Spleen (tissue), 11 donors: ENCODE results near the gene TAOK1. TPM values are rescaled to one million over a fixed set of nuclear protein-coding genes. Genes with fewer than 3 reads are reported as not detected.

Source experiments
- DNase-seq: peaks from one replicate; pipeline ENCODE4 v3.0.0-alpha.2; 2020
- H3K27ac ChIP-seq, 8 donors: fragments of 200-600 bp; sonication (generic) in 7 of 8; 1 replicate in 4 of 8; 2 replicates in 4 of 8; pipeline versions ENCODE4 v1.5.0 to v1.8.0; 2016 to 2021; ENCODE audit warnings: inconsistent platforms in 4 of 8, mild to moderate bottlenecking in 4 of 8, moderate library complexity in 1 of 8
- H3K27me3 ChIP-seq, 7 donors: fragments of 200-600 bp; sonication (generic) in 6 of 7; replicated peaks in 1 of 7; 1 replicate in 4 of 7; 2 replicates in 3 of 7; pipeline versions ENCODE4 v1.5.0 to v1.8.0; 2016 to 2021; ENCODE audit warnings: inconsistent platforms in 3 of 7, mild to moderate bottlenecking in 1 of 7
- H3K36me3 ChIP-seq, 6 donors: fragments of 200-600 bp; sonication (generic) in 5 of 6; 1 replicate in 4 of 6; 2 replicates in 2 of 6; pipeline versions ENCODE4 v1.5.0 to v1.8.0; 2016 to 2021; ENCODE audit warnings: inconsistent platforms in 2 of 6
- H3K4me1 ChIP-seq, 6 donors: fragments of 200-600 bp; sonication (generic) in 5 of 6; 1 replicate in 3 of 6; 2 replicates in 3 of 6; pipeline versions ENCODE4 v1.5.0 to v1.8.0; 2016 to 2021; ENCODE audit warnings: inconsistent platforms in 3 of 6
- H3K4me3 ChIP-seq, 8 donors: fragments of 200-600 bp; sonication (generic) in 7 of 8; 1 replicate in 4 of 8; 2 replicates in 4 of 8; pipeline versions ENCODE4 v1.5.0 to v1.8.0; 2016 to 2021; ENCODE audit warnings: inconsistent platforms in 4 of 8, mild to moderate bottlenecking in 4 of 8, moderate library complexity in 2 of 8
- H3K9me3 ChIP-seq, 8 donors: fragments of 200-600 bp; sonication (generic) in 7 of 8; 1 replicate in 4 of 8; 2 replicates in 4 of 8; pipeline versions ENCODE4 v1.5.0 to v1.8.0; 2016 to 2021; ENCODE audit warnings: inconsistent platforms in 4 of 8
- CTCF ChIP-seq, 11 experiments: fragments of 200-600 bp in 7 of 11; fragments of 450-650 bp in 4 of 11; sonication (generic) in 4 of 11; IDR thresholded peaks in 8 of 11; conservative IDR thresholded peaks in 3 of 11; 1 replicate in 7 of 11; 2 replicates in 4 of 11; pipeline versions ENCODE4 v1.4.0 to v1.8.0; 2016 to 2021; ENCODE audit warnings: antibody characterized with exemption in 11 of 11, inconsistent platforms in 4 of 11, mild to moderate bottlenecking in 1 of 11
- POLR2A ChIP-seq, 3 donors: fragments of 450-650 bp; IDR thresholded peaks; one replicate each; pipeline ENCODE4 v1.5.1; 2017; ENCODE audit warnings: antibody characterized with exemption in 3 of 3, mild to moderate bottlenecking in 1 of 3
- POLR2AphosphoS5 ChIP-seq, 3 donors: sonication (generic); formaldehyde crosslinking; IDR thresholded peaks; one replicate each; pipeline ENCODE4 v1.5.1; 2017; ENCODE audit warnings: antibody characterized with exemption in 3 of 3
- WGBS, 5 donors: extraction: QIAGEN DNeasy Blood & Tissue Kit in 3 of 5; methylation state at CpG; one replicate each; pipeline versions ENCODE4 v1.1.5 to v1.1.7; 2013 to 2018; 5-methylcytosine and 5-hydroxymethylcytosine counted together
- intact Hi-C: fragments of 100-400 bp; cut with DNase I; formaldehyde crosslinking; loops from one replicate; pipeline ENCODE4 v1.15.0; 2023; ENCODE audit warnings: low total_unique reads
- polyA plus RNA-seq, 3 donors: library from polyadenylated mRNA; stranded (reverse); fragments of 200-250 nt; gene quantifications; one replicate each; pipeline ENCODE4 v1.2.1, GENCODE V29; 2013
- total RNA-seq, 7 donors: library from RNA; depleted of rRNA in 3 of 7; stranded (reverse); fragments of >200 nt in 3 of 7; fragmentation: NEBNext Ultra II Directional in 4 of 7; extraction: Animal tissue kit (Norgen Biotek cat#: 25700) in 4 of 7; gene quantifications; one replicate each; pipeline versions ENCODE4 v1.1.0 to v1.2.1, GENCODE V29; 2016 to 2021
- donor health status: healthy with polysubstance abuse.
- donor health status: DM: no; HTN: no; CAD: no; lungs with moderate emphysema.
- donor health status: DM: no; HTN: no; CAD: no.
- donor health status: Bipolar disorder and iron deficiency.
- donor health status: healthy.
- donor health status: DM: no; HTN: no; CAD: no.
- donor health status: DM: yes; HTN: yes; CAD: no.

TAOK1 gene
- total and polyA plus RNA-seq, 10 donors: 5.1 to 88.5 (median 56.9) TPM

GRCh38 chr17:29533976-29534375 lies 143.8 kb downstream of the TAOK1 start:
- no peak for TF ChIP-seq POLR2AphosphoS5 (IDR thresholded peaks at IDR 0.05)
- Histone ChIP-seq H3K36me3 (peaks cover 0 to 99% (median 54%) of the 10 kb centered on the region in 6 donors), H3K4me1 (no peaks in the 10 kb centered on the region), H3K9me3 (no peaks in the 10 kb centered on the region), H3K4me3 (no peak overlapping the region), H3K27me3 (no peaks in the 10 kb centered on the region), H3K27ac (no peak overlapping the region)
- intact Hi-C loops: no loop called here
- DNase-seq: no peak
- 90 to 95% (median 92%) methylated on average over 8 of the region's 8 CpGs for WGBS, 5 donors

- TF ChIP-seq POLR2A (IDR thresholded peaks at IDR 0.05): no peak
- no peak for TF ChIP-seq CTCF (IDR thresholded peaks at IDR 0.05 in 8 of 11, conservative IDR thresholded peaks at IDR 0.05 in 3 of 11)
- no peak for TF ChIP-seq POLR2AphosphoS5 (IDR thresholded peaks at IDR 0.05)
- H3K9me3 ChIP-seq: no peaks in the 10 kb centered on the region
- H3K27me3 ChIP-seq: no peaks in the 10 kb centered on the region
- H3K4me1 ChIP-seq: peaks cover 0 to 4% (median 2%) of the 10 kb centered on the region in 6 donors
- H3K36me3 ChIP-seq: peaks cover 0 to 63% (median 34%) of the 10 kb centered on the region in 6 donors
- WGBS, 5 donors: 83 to 92% (median 87%) methylated on average over 4 of the region's 4 CpGs
- DNase-seq: no peak
- H3K27ac ChIP-seq: no peak overlapping the region
- intact Hi-C loops: no loop called here
- H3K4me3 ChIP-seq: no peak overlapping the region
Observed at GRCh38 chr17:29544066-29544465, 153.9 kb downstream of the TAOK1 start.

- Histone ChIP-seq H3K36me3 (peaks cover 0 to 43% (median 23%) of the 10 kb centered on the region in 6 donors), H3K4me3 (no peak overlapping the region), H3K27ac (no peak overlapping the region), H3K4me1 (peaks cover 0 to 13% (median 2%) of the 10 kb centered on the region in 6 donors), H3K27me3 (no peaks in the 10 kb centered on the region), H3K9me3 (no peaks in the 10 kb centered on the region)
- DNase-seq: no peak
- intact Hi-C loops: no loop called here
- TF ChIP-seq POLR2A (IDR thresholded peaks at IDR 0.05) (no peak), CTCF (IDR thresholded peaks at IDR 0.05 in 8 of 11, conservative IDR thresholded peaks at IDR 0.05 in 3 of 11) (no peak), POLR2AphosphoS5 (IDR thresholded peaks at IDR 0.05) (no peak)
- WGBS, 5 donors: 94 to 100% (median 96%) methylated on average over 1 of the region's 1 CpG
Observed at GRCh38 chr17:29546085-29546484, 155.9 kb downstream of the TAOK1 start.

DNA sequence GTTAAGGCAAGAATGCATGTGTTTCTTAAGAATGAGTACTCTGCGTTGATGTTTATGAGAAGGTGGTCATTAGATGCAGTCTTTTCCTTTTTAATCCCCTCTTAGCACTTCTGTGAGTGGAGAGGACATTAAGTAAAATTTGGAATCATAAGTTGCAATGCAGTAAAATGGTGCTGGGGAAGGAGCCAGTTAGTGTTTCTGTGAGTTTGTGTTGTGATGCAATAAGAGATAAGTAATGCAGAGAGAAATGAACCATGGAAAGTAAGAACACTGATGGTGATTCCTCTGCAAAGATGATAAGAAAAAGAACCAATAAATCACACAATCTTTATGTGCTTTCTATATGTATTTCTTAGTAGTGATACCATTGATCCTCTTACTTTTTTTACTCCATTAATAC lies 156.7 kb downstream of the TAOK1 start:
- Histone ChIP-seq H3K4me1 (peaks cover 0 to 13% (median 2%) of the 10 kb centered on the region in 6 donors), H3K27ac (no peak overlapping the region), H3K36me3 (peaks cover 0 to 35% (median 19%) of the 10 kb centered on the region in 6 donors), H3K9me3 (no peaks in the 10 kb centered on the region), H3K4me3 (no peak overlapping the region), H3K27me3 (no peaks in the 10 kb centered on the region)
- WGBS, 5 donors: 88 to 100% (median 97%) methylated on average over 1 of the region's 1 CpG
- no peak for TF ChIP-seq CTCF (IDR thresholded peaks at IDR 0.05 in 8 of 11, conservative IDR thresholded peaks at IDR 0.05 in 3 of 11)
- no peak for TF ChIP-seq POLR2AphosphoS5 (IDR thresholded peaks at IDR 0.05)
- intact Hi-C loops: no loop called here
- no peak for DNase-seq
